Measurements from ENCODE around the gene TBX20.

DNA sequence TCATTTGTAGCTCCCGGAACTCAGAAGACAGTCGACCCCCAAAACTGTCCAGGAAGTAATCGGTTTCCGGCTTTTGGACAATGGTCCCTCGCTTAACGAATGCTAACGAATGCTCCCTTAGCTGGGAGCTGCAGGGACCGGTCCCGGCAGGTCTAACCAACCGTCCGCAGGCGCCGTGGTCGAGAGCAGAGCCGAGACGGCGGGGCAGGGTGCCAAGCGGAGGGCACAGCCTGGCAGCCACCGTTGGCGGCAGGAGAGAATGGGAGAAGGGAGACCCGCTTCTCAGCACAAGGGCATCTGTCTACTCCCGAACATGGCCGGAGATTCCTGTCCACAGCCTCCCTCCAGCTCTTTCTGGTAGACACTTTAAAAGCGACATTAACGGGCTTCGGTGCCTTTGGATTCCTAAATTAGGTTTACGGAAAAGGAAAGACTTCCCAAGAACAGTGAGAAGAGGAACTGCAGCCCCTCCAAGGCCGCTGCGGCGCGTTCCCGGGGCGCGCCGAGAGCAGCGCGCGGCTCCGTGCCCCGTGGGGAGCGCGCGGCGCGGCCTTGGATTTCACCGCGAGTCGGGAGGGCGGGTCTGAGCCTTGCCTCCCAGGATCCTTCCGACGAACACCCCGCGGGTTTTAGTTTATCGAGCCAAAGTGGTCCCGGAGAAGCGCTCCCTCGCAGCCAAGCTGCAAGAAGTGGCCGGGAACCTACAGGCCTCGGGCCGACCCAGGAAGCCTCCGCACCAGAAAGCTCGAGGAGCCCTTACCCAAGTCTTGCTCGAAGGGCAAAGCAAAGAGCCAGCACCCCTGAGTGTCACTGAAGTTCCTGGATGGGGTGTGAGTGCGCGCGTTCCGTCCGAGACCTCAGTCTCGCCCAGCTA is 3.6 kb upstream of the TBX20 start:
- TF ChIP-seq POLR2A (IDR thresholded peaks at IDR 0.05) (no peak), POLR2AphosphoS5 (IDR thresholded peaks at IDR 0.05) (no peak)
